Measurements from ENCODE around the gene IL1RL1.

IL1RL1 gene

GRCh38 chr2:102277202-102277700 is 34.1 kb upstream of the IL1RL1 start:
- no peaks in the 10 kb centered on the region for H3K36me3 ChIP-seq (ENCODE audit: insufficient read depth, low read length)
- no peaks in the 10 kb centered on the region for H3F3A ChIP-seq (ENCODE audit: low read depth)
- H3K79me2 ChIP-seq (ENCODE audit: insufficient read depth, low read length): no peaks in the 10 kb centered on the region
- H3K4me2 ChIP-seq (ENCODE audit: low read depth, low read length, poor library complexity, severe bottlenecking): no peak overlapping the region
- no peak overlapping the region for H2AFZ ChIP-seq (ENCODE audit: low read length)
- no peaks in the 10 kb centered on the region for H3K9me2 ChIP-seq (replicated peaks; ENCODE audit: low read depth, low read length)
- no peak overlapping the region for H3K9ac ChIP-seq (ENCODE audit: low read depth, low read length, poor library complexity, severe bottlenecking)
- no peaks in the 10 kb centered on the region for H3K9me3 ChIP-seq (ENCODE audit: insufficient read depth, low read depth, low read length)
- H3K4me3 ChIP-seq (ENCODE audit: low read length, poor library complexity, severe bottlenecking): no peak overlapping the region
- TF ChIP-seq EZH2phosphoT487 (IDR thresholded peaks at IDR 0.05; ENCODE audit: borderline replicate concordance): no peak
- no peak for TF ChIP-seq CTCF (conservative IDR thresholded peaks at IDR 0.05; ENCODE audit: low read length)
- no peaks in the 10 kb centered on the region for H4K20me1 ChIP-seq (ENCODE audit: insufficient read depth, low read length, poor library complexity, severe bottlenecking)
- no peaks in the 10 kb centered on the region for H3K27me3 ChIP-seq (ENCODE audit: insufficient read depth, low read length, poor library complexity, severe bottlenecking)
- peaks cover 3% of the 10 kb centered on the region for H3K4me1 ChIP-seq (ENCODE audit: insufficient read depth, low read length, poor library complexity, severe bottlenecking)

DNA sequence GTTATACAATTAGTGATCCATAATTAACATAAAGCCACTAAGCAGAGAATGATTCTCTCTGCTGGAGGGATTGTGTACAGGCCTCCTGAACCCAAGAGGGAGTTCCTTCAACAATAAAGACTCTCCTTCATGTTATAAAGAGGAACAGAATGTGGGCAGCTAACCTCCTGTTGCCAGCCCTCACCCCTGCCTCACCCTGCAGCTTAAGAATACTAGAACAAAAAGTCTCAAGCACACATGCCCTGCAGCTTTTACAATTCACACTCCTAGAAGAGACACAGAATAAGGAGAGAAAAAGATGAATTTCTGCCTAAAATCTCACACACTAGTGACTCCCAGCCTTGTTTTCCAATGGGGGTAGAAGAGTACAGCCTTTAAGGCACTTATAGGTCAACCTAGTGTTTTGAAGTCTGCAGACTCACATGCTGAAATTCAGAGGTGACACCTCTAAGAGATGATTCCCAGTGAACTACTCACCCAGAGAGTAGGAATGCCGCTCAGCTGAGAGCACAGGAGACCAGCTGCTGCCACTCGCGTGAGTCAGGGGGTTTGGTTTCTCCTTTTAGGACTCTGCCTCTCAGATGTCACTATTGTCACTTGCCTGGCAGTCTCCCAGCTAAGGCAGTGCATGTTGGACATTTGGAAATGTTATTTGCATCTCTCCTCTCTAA is 32.5 kb upstream of the IL1RL1 start:
- H3K9ac ChIP-seq (ENCODE audit: low read depth, low read length, poor library complexity, severe bottlenecking): no peak overlapping the region
- H3K79me2 ChIP-seq (ENCODE audit: insufficient read depth, low read length): no peaks in the 10 kb centered on the region
- H4K20me1 ChIP-seq (ENCODE audit: insufficient read depth, low read length, poor library complexity, severe bottlenecking): no peaks in the 10 kb centered on the region
- H3K9me2 ChIP-seq (replicated peaks; ENCODE audit: low read depth, low read length): no peaks in the 10 kb centered on the region
- H3K4me2 ChIP-seq (ENCODE audit: low read depth, low read length, poor library complexity, severe bottlenecking): no peak overlapping the region
- no peaks in the 10 kb centered on the region for H3K27me3 ChIP-seq (ENCODE audit: insufficient read depth, low read length, poor library complexity, severe bottlenecking)
- H3K4me3 ChIP-seq (ENCODE audit: low read length, poor library complexity, severe bottlenecking): no peak overlapping the region
- H3K36me3 ChIP-seq (ENCODE audit: insufficient read depth, low read length): no peaks in the 10 kb centered on the region
- no peaks in the 10 kb centered on the region for H3F3A ChIP-seq (ENCODE audit: low read depth)
- peak overlapping the region; percentile 38; the same call in 1 of the 2 replicates for H2AFZ ChIP-seq (ENCODE audit: low read length)
- no peaks in the 10 kb centered on the region for H3K9me3 ChIP-seq (ENCODE audit: insufficient read depth, low read depth, low read length)
- H3K4me1 ChIP-seq (ENCODE audit: insufficient read depth, low read length, poor library complexity, severe bottlenecking): peaks cover 3% of the 10 kb centered on the region
- TF ChIP-seq CTCF (conservative IDR thresholded peaks at IDR 0.05; ENCODE audit: low read length) (no peak), EZH2phosphoT487 (IDR thresholded peaks at IDR 0.05; ENCODE audit: borderline replicate concordance) (no peak)

- Histone ChIP-seq H3K79me2 (ENCODE audit: insufficient read depth, low read length) (no peaks in the 10 kb centered on the region), H3K27me3 (ENCODE audit: insufficient read depth, low read length, poor library complexity, severe bottlenecking) (no peaks in the 10 kb centered on the region), H3K4me3 (ENCODE audit: low read length, poor library complexity, severe bottlenecking) (no peak overlapping the region), H2AFZ (ENCODE audit: low read length) (no peak overlapping the region), H3K9me3 (ENCODE audit: insufficient read depth, low read depth, low read length) (no peaks in the 10 kb centered on the region), H3K9ac (ENCODE audit: low read depth, low read length, poor library complexity, severe bottlenecking) (no peak overlapping the region), H4K20me1 (ENCODE audit: insufficient read depth, low read length, poor library complexity, severe bottlenecking) (no peaks in the 10 kb centered on the region), H3K36me3 (ENCODE audit: insufficient read depth, low read length) (no peaks in the 10 kb centered on the region), H3K4me1 (ENCODE audit: insufficient read depth, low read length, poor library complexity, severe bottlenecking) (peaks cover 3% of the 10 kb centered on the region), H3K9me2 (replicated peaks; ENCODE audit: low read depth, low read length) (no peaks in the 10 kb centered on the region), H3K4me2 (ENCODE audit: low read depth, low read length, poor library complexity, severe bottlenecking) (no peak overlapping the region), H3F3A (ENCODE audit: low read depth) (no peaks in the 10 kb centered on the region)
- TF ChIP-seq CTCF (conservative IDR thresholded peaks at IDR 0.05; ENCODE audit: low read length): no peak
- no peak for TF ChIP-seq EZH2phosphoT487 (IDR thresholded peaks at IDR 0.05; ENCODE audit: borderline replicate concordance)
Observed at GRCh38 chr2:102279391-102279735, 32.0 kb upstream of the IL1RL1 start.

Measured in Loucy (cell line).